ENCODE results near the gene PDCD1.

The PDCD1 gene

DNA sequence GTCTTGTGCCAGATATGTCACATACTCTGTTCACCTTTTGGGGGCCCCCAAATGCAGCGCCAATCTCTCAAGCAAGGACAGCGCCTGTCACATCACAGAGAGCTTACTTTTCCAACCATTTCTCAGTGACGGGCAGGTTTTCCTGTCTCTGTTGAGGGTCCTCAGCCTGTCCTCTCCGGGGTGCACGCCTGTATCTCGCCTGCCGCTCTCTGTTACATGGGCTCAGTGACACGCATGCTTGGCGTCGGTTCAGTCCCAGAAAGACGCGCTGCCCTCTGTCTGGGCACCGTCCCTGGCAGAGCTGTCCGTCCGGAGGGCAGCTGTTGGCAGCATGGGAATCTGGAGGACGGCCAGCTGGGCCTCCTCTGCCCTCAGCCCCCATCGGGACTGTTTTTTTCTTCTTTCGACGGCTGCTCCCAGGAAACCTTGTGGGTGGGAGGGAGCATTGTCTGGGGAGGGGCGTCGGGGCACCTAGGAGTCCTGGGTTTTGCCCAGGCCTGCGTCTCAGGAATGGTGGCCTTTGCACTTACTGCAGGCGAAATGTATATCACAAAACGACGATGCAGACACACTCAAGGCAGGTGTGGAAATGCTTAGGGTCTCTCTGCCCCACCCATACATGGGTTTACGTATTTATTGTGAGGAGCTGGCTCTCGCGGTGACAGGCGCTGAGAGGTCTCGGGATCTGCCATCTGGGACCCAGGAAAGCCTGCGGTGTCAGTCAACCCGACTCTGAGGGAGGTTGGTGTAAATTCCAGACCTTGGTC lies 41.7 kb upstream of the PDCD1 start:
- TF ChIP-seq POLR2A (IDR thresholded peaks at IDR 0.05; ENCODE audit: low read depth, low read length), result no peak
- DNase-seq (ENCODE audit: insufficient read length, low spot score) (no peak), FAIRE-seq (no peak)

DNA sequence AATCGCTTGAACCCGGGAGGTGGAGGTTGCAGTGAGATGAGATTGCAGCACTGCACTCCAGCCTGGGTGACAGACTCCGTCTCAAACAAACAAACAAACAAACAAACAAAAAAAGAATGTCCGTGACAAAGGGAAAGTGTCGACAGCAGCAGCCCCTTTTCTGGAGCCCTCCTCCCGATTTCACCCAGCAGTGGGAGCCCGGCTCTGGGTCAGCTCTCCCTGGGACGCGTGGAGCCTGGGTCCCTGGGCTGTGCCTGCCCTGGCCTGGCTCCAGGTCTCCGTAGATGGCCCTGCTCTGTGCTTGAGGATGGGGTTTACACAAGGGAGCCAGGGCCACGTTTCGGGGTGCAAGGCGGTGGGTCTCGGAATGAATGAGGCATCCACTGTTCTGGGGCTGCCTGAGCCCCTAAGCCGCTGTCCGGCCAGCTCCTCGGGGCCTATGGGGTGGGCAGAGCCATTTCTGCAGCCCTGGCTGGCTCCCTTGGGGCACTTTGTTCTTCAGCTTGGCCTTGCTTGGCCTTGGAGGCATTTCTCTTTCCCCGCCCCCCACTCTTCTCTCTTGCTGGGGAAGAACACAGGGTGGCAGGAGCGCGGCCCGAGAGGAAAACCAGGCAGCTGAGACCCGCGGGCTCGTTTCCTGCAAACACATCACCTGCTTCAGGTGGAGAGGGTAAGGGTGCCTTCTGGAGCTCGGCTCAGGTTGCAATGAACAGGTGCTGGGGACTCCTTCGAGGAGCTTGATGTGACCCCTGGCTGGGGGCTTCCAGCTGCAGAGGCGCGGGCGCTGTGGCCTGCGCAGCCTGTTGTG lies 40.0 kb upstream of the PDCD1 start:
- DNase-seq (ENCODE audit: insufficient read length, low spot score), result no peak
- TF ChIP-seq POLR2A (IDR thresholded peaks at IDR 0.05; ENCODE audit: low read depth, low read length), result no peak
- FAIRE-seq, result no peak

DNA sequence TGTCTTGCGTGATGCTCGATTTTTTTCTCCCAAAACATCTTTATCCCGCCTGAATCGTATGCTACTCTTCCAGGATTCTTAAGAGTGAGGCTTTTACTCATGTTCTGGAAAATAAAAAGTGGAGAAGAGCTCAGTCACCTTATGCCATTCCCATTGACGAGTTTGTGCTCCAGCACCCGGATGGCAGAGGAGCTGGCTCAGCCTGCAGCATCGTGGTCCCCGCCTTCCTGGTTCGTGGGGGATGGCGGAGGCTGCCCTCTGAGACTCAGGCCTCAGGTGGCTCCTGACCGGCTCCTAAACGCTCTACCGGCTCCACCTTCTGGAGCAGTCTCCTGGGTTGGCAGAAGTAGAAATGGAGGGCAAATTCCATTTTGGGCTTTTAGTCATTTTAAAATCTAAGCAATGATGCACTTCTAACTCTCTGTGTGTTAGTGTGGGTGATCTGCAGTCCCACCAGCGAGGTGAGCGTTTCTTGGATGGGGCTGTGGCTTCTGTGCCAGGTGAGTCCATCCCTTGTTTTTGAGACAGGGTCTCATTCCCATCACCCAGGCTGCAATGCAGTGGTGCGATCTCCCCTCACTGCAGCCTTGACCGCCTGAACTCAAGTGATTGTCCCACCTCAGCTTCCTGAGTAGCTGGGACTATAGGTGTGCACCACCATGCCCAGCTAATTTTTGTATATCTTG lies 38.7 kb upstream of the PDCD1 start:
- FAIRE-seq (no peak), DNase-seq (ENCODE audit: insufficient read length, low spot score) (no peak)
- TF ChIP-seq POLR2A (IDR thresholded peaks at IDR 0.05; ENCODE audit: low read depth, low read length), result no peak

- FAIRE-seq, result no peak
- no peak for TF ChIP-seq POLR2A (IDR thresholded peaks at IDR 0.05; ENCODE audit: low read depth, low read length)
Measured at GRCh38 chr2:241896746-241897201, 38.1 kb upstream of the PDCD1 start.

GRCh38 chr2:241895712-241896641 lies 37.3 kb upstream of the PDCD1 start:
- FAIRE-seq (no peak), DNase-seq (ENCODE audit: insufficient read length, low spot score) (no peak)
- TF ChIP-seq POLR2A (IDR thresholded peaks at IDR 0.05; ENCODE audit: low read depth, low read length), result no peak

More at GRCh38 chr2:241896746-241897201, 38.1 kb upstream of the PDCD1 start:
- no peak for DNase-seq (ENCODE audit: insufficient read length, low spot score)

DNA sequence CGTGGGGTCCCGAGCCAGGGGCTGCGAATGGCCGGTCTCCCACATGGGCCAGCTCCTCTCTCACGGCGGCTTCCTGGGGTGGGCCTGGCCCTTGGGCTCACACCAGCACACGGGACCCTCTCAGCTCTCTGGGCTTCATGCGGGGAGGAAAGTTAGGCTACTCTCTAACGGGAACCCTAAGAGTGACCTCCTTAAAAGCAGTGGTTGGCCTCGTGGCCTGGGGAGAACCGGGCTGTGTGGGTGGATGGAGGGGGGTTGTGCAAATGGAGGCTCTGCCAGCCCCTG lies 36.7 kb upstream of the PDCD1 start:
- TF ChIP-seq POLR2A (IDR thresholded peaks at IDR 0.05; ENCODE audit: low read depth, low read length), result no peak
- DNase-seq (ENCODE audit: insufficient read length, low spot score) (no peak), FAIRE-seq (no peak)

DNA sequence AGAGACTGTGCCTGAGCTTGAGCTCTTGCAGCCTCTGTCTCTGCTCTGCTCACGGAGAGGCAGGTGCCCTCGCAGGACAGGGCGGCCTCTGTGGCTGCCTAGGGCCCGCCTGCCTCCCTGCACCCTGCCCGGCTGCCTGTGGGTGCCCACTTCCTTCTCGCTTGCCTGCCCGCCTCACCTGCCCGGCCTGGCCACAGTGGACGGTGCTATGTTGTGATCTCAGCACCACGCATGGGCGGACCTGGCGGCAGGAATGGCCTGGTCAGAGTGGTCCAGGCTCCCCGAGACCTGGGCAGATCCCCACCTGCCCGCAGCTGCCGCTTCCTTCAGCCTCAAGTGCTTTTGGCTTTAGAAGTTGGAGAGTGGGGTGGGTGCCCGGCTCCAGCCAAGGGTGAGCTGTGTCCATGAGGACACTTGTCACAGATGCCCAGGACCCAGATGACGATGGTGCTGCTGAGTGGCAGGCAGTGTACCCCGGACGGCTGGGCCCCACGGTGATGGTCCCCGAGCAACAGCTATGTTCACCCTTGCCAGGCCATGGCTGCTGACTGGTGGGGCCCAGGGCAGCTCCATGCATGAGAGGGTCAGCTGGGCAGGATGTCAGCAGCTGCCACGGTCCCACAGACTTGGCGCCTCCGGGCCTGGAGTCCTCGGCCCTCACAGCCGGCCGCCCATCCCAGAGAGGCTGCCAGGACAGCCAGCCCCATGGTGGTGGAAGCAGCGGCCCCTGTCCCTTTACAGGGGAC lies 36.2 kb upstream of the PDCD1 start:
- FAIRE-seq (no peak), DNase-seq (ENCODE audit: insufficient read length, low spot score) (no peak)
- TF ChIP-seq POLR2A (IDR thresholded peaks at IDR 0.05; ENCODE audit: low read depth, low read length), result no peak

DNA sequence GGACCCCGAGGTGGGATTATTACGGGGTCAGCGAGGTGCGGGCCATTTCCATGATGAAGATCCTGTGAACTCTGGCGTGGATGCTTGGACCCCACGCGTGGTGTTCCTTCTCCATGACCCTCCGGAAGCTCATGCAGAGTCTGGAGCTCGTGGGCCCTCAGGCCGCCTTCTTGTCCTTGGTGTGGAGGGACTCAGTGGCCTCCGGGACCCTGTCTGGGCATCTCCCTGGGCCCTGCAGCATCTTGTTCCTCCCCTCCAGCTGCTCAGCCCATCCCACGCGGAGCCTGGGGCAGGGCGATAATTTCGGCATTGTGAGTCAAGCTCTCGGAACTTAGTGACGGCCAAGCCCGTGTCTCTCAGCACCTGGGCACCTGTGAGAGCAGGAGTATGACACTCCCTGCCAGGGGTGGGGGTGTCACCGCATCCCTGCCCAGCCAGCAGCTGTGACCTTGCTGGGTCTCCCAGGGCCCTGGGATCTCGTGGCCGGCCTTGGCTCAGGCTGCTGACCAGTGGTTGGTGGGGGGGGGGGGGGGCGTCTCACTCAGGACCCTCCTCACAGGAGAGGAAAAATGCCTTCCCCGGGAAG lies 35.5 kb upstream of the PDCD1 start:
- FAIRE-seq (no peak), DNase-seq (ENCODE audit: insufficient read length, low spot score) (no peak)
- TF ChIP-seq POLR2A (IDR thresholded peaks at IDR 0.05; ENCODE audit: low read depth, low read length), result no peak

- DNase-seq (ENCODE audit: insufficient read length, low spot score) (no peak), FAIRE-seq (no peak)
- TF ChIP-seq POLR2A (IDR thresholded peaks at IDR 0.05; ENCODE audit: low read depth, low read length), result no peak
Measured at GRCh38 chr2:241893265-241893664, 34.6 kb upstream of the PDCD1 start.

- DNase-seq (ENCODE audit: insufficient read length, low spot score) (no peak), FAIRE-seq (no peak)
- no peak for TF ChIP-seq POLR2A (IDR thresholded peaks at IDR 0.05; ENCODE audit: low read depth, low read length)
Measured at GRCh38 chr2:241892299-241893137, 33.8 kb upstream of the PDCD1 start.

- no peak for DNase-seq (ENCODE audit: insufficient read length, low spot score)
- no peak for FAIRE-seq
- no peak for TF ChIP-seq POLR2A (IDR thresholded peaks at IDR 0.05; ENCODE audit: low read depth, low read length)
Measured at GRCh38 chr2:241891988-241892298, 33.2 kb upstream of the PDCD1 start.

Measured in H54 (cell line).